CD4-positive, alpha-beta T cell (primary cell): ENCODE measurements around the gene UCK1. TPM values are rescaled to one million over a fixed set of nuclear protein-coding genes. Genes with fewer than 3 reads are reported as not detected.
A peak's percentile ranks its signal among the peaks of the same experiment; 100 is the strongest.

Experiments used
- ATAC-seq: fragments of 200-7000 bp; cut with Tn5 transposase; one replicate; pipeline ENCODE4 v1.10.0; 2022; ENCODE audit warnings: mild to moderate bottlenecking; ENCODE audit not compliant: poor library complexity
- CTCF ChIA-PET: fragments of 350-600 bp; sonication (Branson Sonifier 250); formaldehyde crosslinking; loops from one replicate; lab custom pipeline; 2021; ENCODE audit warnings: antibody characterized with exemption, inconsistent platforms; lab: Charles Lee
- POLR2A ChIA-PET: fragments of 350-600 bp; sonication (Branson Sonifier 250); formaldehyde crosslinking; loops from one replicate; lab custom pipeline; 2021; ENCODE audit warnings: antibody characterized with exemption, inconsistent platforms; lab: Charles Lee
- DNase-seq, 14 experiments: peaks; one replicate each; pipeline ENCODE4 v3.0.0-alpha.2; 2013 to 2020; ENCODE audit warnings: mixed read lengths in 2 of 14
- H3K27ac ChIP-seq, 2 donors: one replicate each; pipeline versions ENCODE4 v1.5.1 to v1.7.0; 2013; ENCODE audit warnings: low read length in 2 of 2, low read depth in 1 of 2, mild to moderate bottlenecking in 1 of 2
- H3K27me3 ChIP-seq, 2 experiments: 1 replicate in 1 of 2; 2 replicates in 1 of 2; pipeline versions ENCODE4 v1.6.1 to v1.7.0; 2013; ENCODE audit warnings: low read length in 2 of 2, control low read depth in 1 of 2, mild to moderate bottlenecking in 1 of 2, moderate library complexity in 1 of 2; ENCODE audit not compliant: insufficient read depth in 2 of 2, control insufficient read depth in 1 of 2
- H3K36me3 ChIP-seq: one replicate; pipeline ENCODE4 v1.6.1; 2013; ENCODE audit warnings: low read length, control low read depth; ENCODE audit not compliant: insufficient read depth
- H3K4me1 ChIP-seq: one replicate; pipeline ENCODE4 v1.6.1; 2013; ENCODE audit warnings: low read length, control low read depth; ENCODE audit not compliant: insufficient read depth
- H3K4me3 ChIP-seq: one replicate; pipeline ENCODE4 v1.5.1; 2013; ENCODE audit warnings: mild to moderate bottlenecking, low read length, moderate library complexity
- H3K9me3 ChIP-seq, 2 experiments: 1 replicate in 1 of 2; 2 replicates in 1 of 2; pipeline versions ENCODE4 v1.6.1 to v1.7.0; 2013; ENCODE audit warnings: low read length in 2 of 2, mild to moderate bottlenecking in 2 of 2, control low read depth in 1 of 2, moderate library complexity in 1 of 2; ENCODE audit not compliant: control insufficient read depth in 1 of 2, insufficient read depth in 1 of 2
- H3K27ac Mint-ChIP-seq: one replicate; pipeline ENCODE4 v1.8.0; 2020; ENCODE audit warnings: mixed read lengths
- H3K27me3 Mint-ChIP-seq: one replicate; pipeline ENCODE4 v1.8.0; 2021; ENCODE audit warnings: mixed read lengths
- H3K36me3 Mint-ChIP-seq: one replicate; pipeline ENCODE4 v1.8.0; 2021; ENCODE audit warnings: low read depth, mixed read lengths
- H3K4me1 Mint-ChIP-seq: one replicate; pipeline ENCODE4 v1.8.0; 2021; ENCODE audit warnings: low read depth, mixed read lengths
- H3K4me3 Mint-ChIP-seq: one replicate; pipeline ENCODE4 v1.8.0; 2020; ENCODE audit warnings: mild to moderate bottlenecking, mixed read lengths
- H3K9me3 Mint-ChIP-seq: one replicate; pipeline ENCODE4 v1.8.0; 2020; ENCODE audit warnings: mixed read lengths
- intact Hi-C, 2 experiments: fragments of 100-400 bp; cut with DNase I in 1 of 2; cut with micrococcal nuclease in 1 of 2; formaldehyde crosslinking; loops; one replicate each; pipeline versions ENCODE4 v1.15.1 to v1.9.0; 2023 to 2025; cut with DNase I, micrococcal nuclease
- total RNA-seq, 174 experiments: library from RNA in 2 of 174; stranded (reverse) in 2 of 174; gene quantifications; one replicate each; pipeline ENCODE4 v1.2.3 and lab custom pipeline; 2021 to 2026
- TF ChIP-seq, protein P1 (sequence below): fragments of 200-600 bp; IDR thresholded peaks from one replicate; pipeline ENCODE4 v1.8.0; 2022; ENCODE audit warnings: antibody characterized with exemption, mild to moderate bottlenecking

The UCK1 gene
- total RNA-seq, 2 experiments from 2014 or later: 22.1 to 22.5 TPM

DNA sequence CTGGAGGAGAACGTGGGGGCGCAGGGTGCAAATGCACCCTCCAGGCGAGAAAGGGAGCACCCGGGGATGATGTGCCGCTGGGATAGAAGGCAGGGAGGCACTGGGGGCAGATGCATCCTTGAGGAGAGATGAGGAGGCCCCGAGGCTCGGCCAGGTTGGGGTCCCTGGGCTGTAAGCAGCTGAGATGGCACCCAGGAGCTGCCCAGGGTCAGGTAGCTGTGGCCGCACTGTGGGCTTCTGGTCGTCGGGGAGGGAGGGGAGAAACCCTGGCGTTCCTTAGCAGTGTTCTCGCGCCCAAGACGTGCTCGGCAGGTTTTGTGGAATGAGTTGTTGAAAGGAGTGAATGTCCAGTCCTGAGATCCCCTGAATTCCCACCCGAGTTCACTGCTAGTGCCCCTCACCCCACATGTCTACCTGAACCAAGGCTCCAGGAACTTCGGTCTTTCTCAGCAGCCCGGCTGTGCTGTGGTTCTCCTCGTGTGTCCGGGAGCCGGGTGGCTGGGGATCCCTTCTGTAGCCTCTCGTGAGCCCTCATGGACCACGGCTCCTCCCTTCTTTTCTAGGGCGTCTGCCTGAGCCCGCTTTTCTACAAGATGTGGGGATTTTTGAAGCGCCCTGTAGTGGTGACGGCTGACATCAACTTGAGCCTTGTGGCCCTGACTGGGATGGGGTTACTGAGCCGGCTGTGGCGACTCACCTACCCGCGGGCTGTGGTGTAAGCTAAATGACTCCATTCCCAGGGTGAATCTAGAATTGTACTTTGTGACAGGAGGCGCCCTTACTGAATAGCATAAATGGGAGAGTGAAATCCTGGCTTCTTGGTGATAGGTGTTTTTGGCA lies 27.2 kb downstream of the UCK1 start:
- H3K4me1 ChIP-seq: peaks cover 55% of the 10 kb centered on the region
- H3K27me3 ChIP-seq: no peaks in the 10 kb centered on the region
- TF ChIP-seq, protein P1, sequence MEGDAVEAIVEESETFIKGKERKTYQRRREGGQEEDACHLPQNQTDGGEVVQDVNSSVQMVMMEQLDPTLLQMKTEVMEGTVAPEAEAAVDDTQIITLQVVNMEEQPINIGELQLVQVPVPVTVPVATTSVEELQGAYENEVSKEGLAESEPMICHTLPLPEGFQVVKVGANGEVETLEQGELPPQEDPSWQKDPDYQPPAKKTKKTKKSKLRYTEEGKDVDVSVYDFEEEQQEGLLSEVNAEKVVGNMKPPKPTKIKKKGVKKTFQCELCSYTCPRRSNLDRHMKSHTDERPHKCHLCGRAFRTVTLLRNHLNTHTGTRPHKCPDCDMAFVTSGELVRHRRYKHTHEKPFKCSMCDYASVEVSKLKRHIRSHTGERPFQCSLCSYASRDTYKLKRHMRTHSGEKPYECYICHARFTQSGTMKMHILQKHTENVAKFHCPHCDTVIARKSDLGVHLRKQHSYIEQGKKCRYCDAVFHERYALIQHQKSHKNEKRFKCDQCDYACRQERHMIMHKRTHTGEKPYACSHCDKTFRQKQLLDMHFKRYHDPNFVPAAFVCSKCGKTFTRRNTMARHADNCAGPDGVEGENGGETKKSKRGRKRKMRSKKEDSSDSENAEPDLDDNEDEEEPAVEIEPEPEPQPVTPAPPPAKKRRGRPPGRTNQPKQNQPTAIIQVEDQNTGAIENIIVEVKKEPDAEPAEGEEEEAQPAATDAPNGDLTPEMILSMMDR: no peak
- Mint-ChIP-seq H3K4me3 (peak overlapping the region; percentile 85), H3K27me3 (no peaks in the 10 kb centered on the region), H3K36me3 (peaks cover 59% of the 10 kb centered on the region), H3K4me1 (peaks cover 58% of the 10 kb centered on the region), H3K9me3 (no peaks in the 10 kb centered on the region), H3K27ac (peak overlapping the region; percentile 90)
- ChIA-PET CTCF (interaction anchor here (1.3 kb wide), 1 partner anchor 240 kb away, joined by 4 read pairs; no protein-coding TSS in a partner anchor), POLR2A (interaction anchor here (0.8 to 1.4 kb wide), 6 partner anchors 8 to 240 kb away, joined by 3 to 7 read pairs (median 4); no protein-coding TSS in a partner anchor)
- peak overlapping the region in 1 of 2 donors; percentile 53 for H3K27ac ChIP-seq
- H3K9me3 ChIP-seq: no peaks in the 10 kb centered on the region
- peak overlapping the region; percentile 85 for H3K4me3 ChIP-seq
- ATAC-seq (peak; percentile 37), DNase-seq (peak in 13 of 14 experiments; percentile 25 to 88 (median 50))
- H3K36me3 ChIP-seq: peaks cover 24% of the 10 kb centered on the region
- intact Hi-C loops: loop anchor here (1.0 to 5.0 kb wide), 3 partner anchors 26 to 243 kb away; no protein-coding TSS in a partner anchor

DNA sequence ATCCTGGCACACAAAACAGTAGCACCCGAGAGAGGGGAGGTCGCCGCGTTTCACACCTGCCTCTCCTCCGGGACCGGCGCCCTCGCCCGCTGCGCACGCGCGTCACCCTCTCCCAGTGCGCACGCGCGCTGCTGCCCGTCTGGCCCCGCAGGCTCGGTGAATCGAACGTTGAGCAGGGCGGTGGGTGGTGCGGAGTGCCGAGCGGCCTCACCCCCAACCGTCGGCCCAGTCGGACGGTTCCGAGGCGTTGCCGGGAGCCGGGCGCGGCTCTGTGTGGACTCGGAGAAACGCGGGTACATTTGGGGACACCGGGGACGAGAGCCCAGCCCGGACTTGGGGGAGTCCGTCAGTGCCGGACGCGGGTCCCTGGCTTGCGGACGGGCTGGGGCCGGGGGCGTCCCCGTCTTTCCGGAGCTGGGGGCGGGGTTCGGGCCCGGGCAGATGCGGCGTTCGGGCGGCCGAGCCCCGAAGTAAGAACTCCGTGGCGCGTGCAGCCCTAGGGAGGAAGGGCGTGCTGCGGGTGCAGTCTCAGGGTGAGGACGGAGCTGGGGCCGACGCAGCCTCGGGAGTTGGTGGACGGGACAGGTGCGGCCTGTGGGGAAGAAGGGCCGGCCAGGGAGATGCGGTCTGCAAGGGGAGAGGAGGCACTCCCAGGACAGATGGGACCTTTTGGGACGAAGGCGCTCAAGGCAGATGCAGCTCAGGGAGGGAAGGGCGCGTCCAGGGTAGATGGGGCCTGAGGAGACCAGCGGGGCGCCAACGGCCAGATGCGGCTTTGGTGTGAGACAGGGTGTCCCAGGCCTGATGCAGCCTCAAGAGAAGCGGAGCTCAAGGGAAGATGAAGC lies 28.1 kb downstream of the UCK1 start, which contains the start of gene POMT1:
Gene POMT1 (plus strand): TSS at position 138 of the 845 bp plus-strand sequence. CDS start 1,301 bp downstream, outside the sequence.
- peak within 1 kb of the TSS; percentile 90 for H3K27ac Mint-ChIP-seq
- intact Hi-C loops: loop anchor here (1.0 to 5.0 kb wide), 3 partner anchors 27 to 244 kb away; no protein-coding TSS in a partner anchor
- peak within 1 kb of the TSS; percentile 85 for H3K4me3 Mint-ChIP-seq
- no peaks in the 10 kb centered on the region for H3K9me3 Mint-ChIP-seq
- ATAC-seq: peak; percentile 45
- DNase-seq: peak; percentile 81 to 96 (median 89)
- H3K27ac ChIP-seq: peak within 1 kb of the TSS; percentile 18 to 76
- no peaks in the 10 kb centered on the region for H3K27me3 ChIP-seq
- ChIA-PET POLR2A (interaction anchor here (0.8 to 1.4 kb wide), 7 partner anchors 9 to 241 kb away, joined by 3 to 7 read pairs (median 4); no protein-coding TSS in a partner anchor), CTCF (interaction anchor here (1.3 kb wide), 1 partner anchor 240 kb away, joined by 4 read pairs; no protein-coding TSS in a partner anchor)
- peaks cover 63% of the 10 kb centered on the region for H3K4me1 ChIP-seq
- H3K36me3 ChIP-seq: peaks cover 26% of the 10 kb centered on the region
- H3K4me1 Mint-ChIP-seq: peaks cover 67% of the 10 kb centered on the region
- TF ChIP-seq, protein P1: no peak
- H3K4me3 ChIP-seq: peak within 1 kb of the TSS; percentile 85
- H3K9me3 ChIP-seq: no peaks in the 10 kb centered on the region
- H3K27me3 Mint-ChIP-seq: no peaks in the 10 kb centered on the region
- H3K36me3 Mint-ChIP-seq: peaks cover 62% of the 10 kb centered on the region
